GM20000 (cell line): Measurements from ENCODE around the gene CD302.

Experiments
- DNase-seq: peaks from one replicate; pipeline ENCODE4 v3.0.0; 2012; ENCODE audit warnings: low spot score
- TF ChIP-seq, protein P1 (sequence below): IDR thresholded peaks from 2 replicates; pipeline ENCODE4 v1.5.1; 2012; ENCODE audit warnings: mild to moderate bottlenecking, control low read depth; ENCODE audit errors: extremely low read depth, missing control alignments

The CD302 gene

DNA sequence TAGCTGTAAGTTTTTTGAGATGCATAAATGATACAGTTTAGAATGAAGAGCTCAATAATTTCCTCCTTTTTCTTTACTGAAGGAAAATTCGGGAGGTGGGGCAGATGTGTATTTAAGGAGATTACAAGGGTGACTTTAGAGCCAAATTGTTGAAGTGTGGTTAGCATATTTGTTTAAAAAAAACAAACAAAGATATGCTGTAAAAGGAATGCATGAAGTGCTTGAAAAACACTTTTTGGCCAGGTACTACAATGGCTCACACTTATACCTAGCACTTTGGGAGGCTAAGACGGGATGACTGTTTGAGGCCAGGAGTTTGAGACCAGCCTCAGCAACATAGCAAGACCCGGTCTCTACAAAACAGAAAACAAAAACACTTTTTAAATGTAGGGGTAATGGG is 38.4 kb downstream of the CD302 start:
- DNase-seq: no peak
- TF ChIP-seq, protein P1, sequence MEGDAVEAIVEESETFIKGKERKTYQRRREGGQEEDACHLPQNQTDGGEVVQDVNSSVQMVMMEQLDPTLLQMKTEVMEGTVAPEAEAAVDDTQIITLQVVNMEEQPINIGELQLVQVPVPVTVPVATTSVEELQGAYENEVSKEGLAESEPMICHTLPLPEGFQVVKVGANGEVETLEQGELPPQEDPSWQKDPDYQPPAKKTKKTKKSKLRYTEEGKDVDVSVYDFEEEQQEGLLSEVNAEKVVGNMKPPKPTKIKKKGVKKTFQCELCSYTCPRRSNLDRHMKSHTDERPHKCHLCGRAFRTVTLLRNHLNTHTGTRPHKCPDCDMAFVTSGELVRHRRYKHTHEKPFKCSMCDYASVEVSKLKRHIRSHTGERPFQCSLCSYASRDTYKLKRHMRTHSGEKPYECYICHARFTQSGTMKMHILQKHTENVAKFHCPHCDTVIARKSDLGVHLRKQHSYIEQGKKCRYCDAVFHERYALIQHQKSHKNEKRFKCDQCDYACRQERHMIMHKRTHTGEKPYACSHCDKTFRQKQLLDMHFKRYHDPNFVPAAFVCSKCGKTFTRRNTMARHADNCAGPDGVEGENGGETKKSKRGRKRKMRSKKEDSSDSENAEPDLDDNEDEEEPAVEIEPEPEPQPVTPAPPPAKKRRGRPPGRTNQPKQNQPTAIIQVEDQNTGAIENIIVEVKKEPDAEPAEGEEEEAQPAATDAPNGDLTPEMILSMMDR: no peak

DNA sequence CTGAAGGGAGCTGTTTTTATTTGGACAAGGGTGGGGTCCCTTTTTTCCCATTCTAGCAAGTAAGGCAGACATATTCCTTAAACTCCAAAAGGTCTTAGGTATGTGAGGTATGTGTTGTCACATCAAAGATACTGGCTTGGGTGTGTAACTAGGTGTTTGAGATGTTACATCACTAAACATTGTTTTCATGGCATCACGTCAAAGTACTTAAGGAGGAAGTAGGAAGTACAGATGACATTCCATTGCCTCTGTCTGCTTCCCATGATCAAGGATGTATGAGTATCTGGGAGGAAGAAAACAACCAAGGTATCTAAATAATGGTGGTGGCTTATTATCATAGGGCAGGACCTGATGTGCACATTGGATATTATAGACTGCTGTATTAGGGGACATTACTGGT is 39.3 kb downstream of the CD302 start:
- no peak for DNase-seq
- TF ChIP-seq, protein P1: no peak

DNA sequence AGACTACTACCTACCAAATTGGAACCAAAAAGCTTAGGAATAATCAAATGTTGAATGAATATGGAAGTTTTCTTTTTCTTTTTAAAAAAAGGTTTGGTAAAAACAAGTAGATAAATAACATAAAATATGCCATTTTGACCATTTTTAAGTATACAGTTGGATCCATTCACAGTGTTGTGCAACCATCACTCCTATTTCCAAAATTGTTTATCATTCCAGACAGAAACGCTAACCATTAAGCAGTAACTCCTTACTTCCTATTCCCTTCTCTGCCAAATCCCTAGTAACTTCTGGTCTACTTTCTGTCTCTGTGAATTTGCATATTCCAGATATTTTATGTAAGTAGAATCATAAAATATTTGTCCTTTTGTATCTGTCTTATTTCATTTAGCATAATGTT is 39.8 kb downstream of the CD302 start:
- no peak for DNase-seq
- TF ChIP-seq, protein P1: no peak

DNA sequence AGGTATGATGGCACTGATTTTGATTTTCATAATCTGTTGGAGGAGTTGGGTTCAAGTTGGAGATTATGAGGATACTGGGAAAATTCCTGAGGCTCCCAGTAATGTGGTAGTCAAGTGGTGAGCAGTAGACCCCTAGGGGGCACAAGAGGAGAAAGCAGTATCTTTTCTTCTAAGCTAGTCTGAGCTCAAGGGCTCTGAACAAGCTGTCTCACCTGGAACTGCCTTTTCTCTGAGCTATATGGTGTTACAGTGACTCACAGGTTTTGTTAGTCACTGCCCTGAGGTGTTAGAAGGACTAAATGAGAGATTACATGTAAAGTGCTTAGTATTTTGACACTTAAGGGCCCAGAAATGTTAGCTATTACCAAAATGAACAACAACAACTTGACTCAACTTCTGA is 42.2 kb downstream of the CD302 start:
- no peak for DNase-seq
- TF ChIP-seq, protein P1: no peak

DNA sequence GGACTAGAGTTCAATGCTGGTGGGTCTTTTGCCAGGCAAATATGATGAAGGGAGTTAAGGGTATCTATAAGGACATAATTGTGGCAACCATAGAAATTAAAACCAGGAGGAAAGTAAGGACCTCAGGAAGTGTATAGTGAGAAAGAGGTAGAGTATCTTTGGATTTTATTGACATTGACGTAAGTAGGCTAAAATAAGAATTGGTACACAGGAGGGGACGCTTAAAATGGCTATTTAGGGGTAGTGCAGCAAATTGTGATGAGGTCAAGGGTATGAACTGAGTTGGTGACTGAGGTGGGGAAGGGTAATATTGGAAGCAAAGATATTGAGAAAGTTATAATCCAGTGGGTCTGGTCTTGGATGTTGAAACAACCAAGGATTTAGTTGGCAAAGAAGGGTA is 43.0 kb downstream of the CD302 start:
- DNase-seq: no peak
- TF ChIP-seq, protein P1: no peak

DNA sequence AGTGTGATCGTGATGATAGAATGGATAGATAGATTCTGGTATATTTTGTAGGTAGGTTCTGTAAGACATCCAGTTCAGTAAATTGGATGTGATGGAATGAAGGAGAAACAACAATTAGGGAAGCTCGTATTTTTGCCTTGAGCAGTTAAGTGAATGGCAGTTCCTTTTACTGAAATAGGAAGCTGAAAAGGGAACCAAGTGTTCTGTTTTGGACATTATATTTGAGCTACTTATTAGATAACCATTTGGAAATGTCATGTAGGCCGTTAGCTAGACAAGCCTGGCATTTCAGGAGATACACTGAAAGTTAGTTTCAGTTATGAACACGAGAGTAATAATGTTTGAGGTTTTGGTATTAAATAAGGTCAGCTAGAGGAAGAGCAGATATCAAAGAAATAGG is 44.2 kb downstream of the CD302 start:
- DNase-seq: no peak
- TF ChIP-seq, protein P1: no peak

DNA sequence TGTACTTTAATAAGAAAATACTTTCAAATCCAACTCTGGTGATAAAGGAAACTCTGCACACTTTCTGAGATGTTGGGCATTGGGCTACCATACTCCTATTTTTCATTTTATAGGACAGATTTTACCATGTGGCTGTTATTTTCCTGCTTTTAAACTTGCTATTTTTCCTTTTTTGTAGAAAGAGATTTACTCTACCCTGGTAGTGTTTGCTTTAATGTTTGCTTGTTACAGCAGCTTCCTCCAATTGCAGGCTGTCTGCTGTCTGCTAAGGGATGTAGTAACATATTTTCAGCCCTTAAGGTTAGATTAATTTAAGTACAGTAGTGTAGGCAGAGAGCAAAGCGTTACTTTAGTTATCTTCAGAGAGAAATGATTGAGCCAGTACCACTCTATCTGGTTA is 47.1 kb downstream of the CD302 start:
- TF ChIP-seq, protein P1: no peak
- no peak for DNase-seq
